Esophagus squamous epithelium (tissue), 5 donors: ENCODE measurements around the gene GPR68. TPM values are rescaled to one million over a fixed set of nuclear protein-coding genes. Genes with fewer than 3 reads are reported as not detected.

Source experiments
- DNase-seq: peaks from one replicate; lab custom pipeline; 2025; lab: John Stamatoyannopoulos, UW
- H3K27ac ChIP-seq, 4 donors: fragments of 200-600 bp; sonication (generic); one replicate each; pipeline ENCODE4 v1.5.1; 2016 to 2019; ENCODE audit warnings: mild to moderate bottlenecking in 1 of 4
- H3K27me3 ChIP-seq, 4 donors: fragments of 200-600 bp; sonication (generic); 1 replicate in 3 of 4; 2 replicates in 1 of 4; pipeline versions ENCODE4 v1.5.1 to v1.6.0; 2017 to 2021; ENCODE audit warnings: antibody characterized with exemption in 1 of 4
- H3K36me3 ChIP-seq, 3 donors: fragments of 200-600 bp; sonication (generic); one replicate each; pipeline ENCODE4 v1.5.1; 2016 to 2019
- H3K4me1 ChIP-seq, 3 donors: fragments of 200-600 bp; sonication (generic); one replicate each; pipeline ENCODE4 v1.5.1; 2017 to 2019
- H3K4me3 ChIP-seq, 4 donors: fragments of 200-600 bp; sonication (generic); 1 replicate in 3 of 4; 2 replicates in 1 of 4; pipeline ENCODE4 v1.5.1; 2016 to 2019; ENCODE audit warnings: mild to moderate bottlenecking in 2 of 4, moderate library complexity in 1 of 4
- H3K9me3 ChIP-seq, 3 donors: fragments of 200-600 bp; sonication (generic); one replicate each; pipeline ENCODE4 v1.5.1; 2016 to 2019
- POLR2A ChIP-seq, 4 donors: fragments of 450-650 bp; IDR thresholded peaks; one replicate each; pipeline ENCODE4 v1.6.1; 2017; ENCODE audit warnings: antibody characterized with exemption in 4 of 4, mild to moderate bottlenecking in 4 of 4, moderate library complexity in 3 of 4
- WGBS, 2 donors: methylation state at CpG; one replicate each; pipeline ENCODE4 v1.1.5; 2018; 5-methylcytosine and 5-hydroxymethylcytosine counted together
- intact Hi-C: fragments of 100-400 bp; cut with DNase I; formaldehyde crosslinking; loops from one replicate; pipeline ENCODE4 v1.15.0; 2022
- total RNA-seq, 4 donors: library from RNA; depleted of rRNA; stranded (reverse); fragments of >200 nt; gene quantifications; one replicate each; pipeline ENCODE4 v1.1.0, GENCODE V29; 2016
- TF ChIP-seq, protein P1 (sequence below), 6 experiments: fragments of 450-650 bp in 4 of 6; fragments of 200-600 bp in 2 of 6; sonication (generic) in 2 of 6; IDR thresholded peaks; one replicate each; pipeline ENCODE4 v1.5.1; 2016 to 2019; ENCODE audit warnings: antibody characterized with exemption in 6 of 6, mild to moderate bottlenecking in 4 of 6, moderate library complexity in 4 of 6
- donor health status: DM: yes; HTN: yes; CAD: no.

The GPR68 gene
- total RNA-seq, 4 donors from 2014 or later: 4.0 to 17.5 (median 10.2) TPM

DNA sequence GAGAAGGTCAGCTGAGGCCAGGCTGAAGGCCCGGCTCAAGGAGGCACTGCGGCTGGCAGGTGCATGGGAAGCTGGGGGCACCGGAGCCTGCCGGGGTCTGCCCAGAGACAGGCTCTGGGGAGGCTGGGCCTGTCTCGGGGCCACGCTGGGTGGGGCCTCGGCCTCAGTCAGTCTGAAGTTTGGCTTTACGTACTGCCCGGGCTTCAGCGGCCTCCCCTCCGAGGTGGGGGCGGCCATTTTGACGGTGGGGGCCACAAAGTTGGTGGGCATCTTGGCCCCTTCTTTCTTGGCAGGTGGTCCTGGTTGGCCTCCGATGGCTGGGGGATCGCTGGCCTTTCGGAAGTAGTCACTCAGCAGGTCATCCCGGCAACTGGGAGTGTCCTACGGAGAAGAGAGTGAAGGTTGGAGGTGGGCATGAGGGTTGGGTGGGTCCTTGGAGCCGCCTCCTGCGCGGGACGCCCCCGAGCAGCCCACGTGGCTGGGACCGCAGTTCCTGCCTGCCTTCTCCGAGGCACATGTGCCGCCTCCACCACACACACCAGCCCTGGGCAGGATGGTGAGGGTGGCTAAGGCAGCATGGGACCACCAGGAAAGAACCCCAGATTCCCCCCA, 28.9 kb upstream of the GPR68 start:
- Histone ChIP-seq H3K27ac (no peak overlapping the region), H3K9me3 (no peaks in the 10 kb centered on the region), H3K4me1 (peaks cover 0 to 25% (median 25%) of the 10 kb centered on the region in 3 donors), H3K4me3 (no peak overlapping the region), H3K27me3 (no peaks in the 10 kb centered on the region), H3K36me3 (peaks cover 6 to 66% (median 9%) of the 10 kb centered on the region in 3 donors)
- no peak for TF ChIP-seq POLR2A (IDR thresholded peaks at IDR 0.05)
- TF ChIP-seq, protein P1, sequence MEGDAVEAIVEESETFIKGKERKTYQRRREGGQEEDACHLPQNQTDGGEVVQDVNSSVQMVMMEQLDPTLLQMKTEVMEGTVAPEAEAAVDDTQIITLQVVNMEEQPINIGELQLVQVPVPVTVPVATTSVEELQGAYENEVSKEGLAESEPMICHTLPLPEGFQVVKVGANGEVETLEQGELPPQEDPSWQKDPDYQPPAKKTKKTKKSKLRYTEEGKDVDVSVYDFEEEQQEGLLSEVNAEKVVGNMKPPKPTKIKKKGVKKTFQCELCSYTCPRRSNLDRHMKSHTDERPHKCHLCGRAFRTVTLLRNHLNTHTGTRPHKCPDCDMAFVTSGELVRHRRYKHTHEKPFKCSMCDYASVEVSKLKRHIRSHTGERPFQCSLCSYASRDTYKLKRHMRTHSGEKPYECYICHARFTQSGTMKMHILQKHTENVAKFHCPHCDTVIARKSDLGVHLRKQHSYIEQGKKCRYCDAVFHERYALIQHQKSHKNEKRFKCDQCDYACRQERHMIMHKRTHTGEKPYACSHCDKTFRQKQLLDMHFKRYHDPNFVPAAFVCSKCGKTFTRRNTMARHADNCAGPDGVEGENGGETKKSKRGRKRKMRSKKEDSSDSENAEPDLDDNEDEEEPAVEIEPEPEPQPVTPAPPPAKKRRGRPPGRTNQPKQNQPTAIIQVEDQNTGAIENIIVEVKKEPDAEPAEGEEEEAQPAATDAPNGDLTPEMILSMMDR (IDR thresholded peaks at IDR 0.05): no peak
- WGBS, 2 donors: 98% methylated on average over 14 of the region's 27 CpGs; no CpG with 5 or more reads in 1 of the 2 donors
- intact Hi-C loops: no loop called here
- no peak for DNase-seq

DNA sequence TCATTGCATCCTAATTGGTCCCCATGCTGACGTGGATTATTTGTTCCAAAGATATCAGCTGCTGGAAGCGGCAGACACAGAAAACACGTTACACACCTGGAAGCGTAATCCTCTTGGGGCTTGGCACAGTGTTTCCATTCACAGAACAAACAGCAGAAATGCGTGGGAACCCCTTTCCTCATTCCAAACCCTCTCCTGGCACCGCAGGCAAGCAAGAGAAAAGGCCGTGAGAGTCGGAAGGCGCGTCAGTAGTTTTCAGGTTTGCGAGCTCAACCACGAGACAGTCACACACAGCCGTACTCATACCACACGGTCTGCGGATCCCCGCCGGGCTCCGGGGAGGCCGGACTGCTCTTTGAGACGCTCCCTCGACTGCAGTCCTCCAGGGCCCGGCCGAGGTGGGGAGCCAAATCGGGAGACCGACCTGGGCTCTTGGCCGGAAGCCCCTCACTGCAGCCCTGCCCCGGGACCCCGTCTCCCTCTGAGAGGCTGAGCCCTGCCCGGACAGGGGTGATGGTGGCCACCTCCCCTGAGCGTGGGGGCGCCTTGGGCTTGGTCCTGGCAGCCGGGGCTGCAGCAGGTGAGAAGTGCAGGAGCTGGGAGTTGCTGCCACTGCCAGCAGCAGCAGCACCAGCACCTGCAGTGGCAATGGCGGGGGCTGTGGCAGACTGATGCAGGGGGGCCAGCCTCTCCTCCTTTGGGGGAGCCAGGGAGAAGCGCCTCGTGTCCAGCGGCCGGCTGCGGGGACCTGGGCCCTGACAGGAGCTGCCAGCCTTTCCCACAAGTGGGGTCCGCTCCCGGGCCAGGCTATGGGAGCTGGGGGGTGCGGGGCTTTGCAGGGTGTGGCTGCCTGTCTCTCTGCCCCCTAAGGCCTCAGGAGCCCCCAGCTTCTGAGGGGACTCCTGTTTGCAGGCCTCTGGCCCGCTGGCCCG, 28.1 kb upstream of the GPR68 start:
- intact Hi-C loops: no loop called here
- Histone ChIP-seq H3K36me3 (peaks cover 6 to 58% (median 9%) of the 10 kb centered on the region in 3 donors), H3K27ac (no peak overlapping the region)

DNA sequence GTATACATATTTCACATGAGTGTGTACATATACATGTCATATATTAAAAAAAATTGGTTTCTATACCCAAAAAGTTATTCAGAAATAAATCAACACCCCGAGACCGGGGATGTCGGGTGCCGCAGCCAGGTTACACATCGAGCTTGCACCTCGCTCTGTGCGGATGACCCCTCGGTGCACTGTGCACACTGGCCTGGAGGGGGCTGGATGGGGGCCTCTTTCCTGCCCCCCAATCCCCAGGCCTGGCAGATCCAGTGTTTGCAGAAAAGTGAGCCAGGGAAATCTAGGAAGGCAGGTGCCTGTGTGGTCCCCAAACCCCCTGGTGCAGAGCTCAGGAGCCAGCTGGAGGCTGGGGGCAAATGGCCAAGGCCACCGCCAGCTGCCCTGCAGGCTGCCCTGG, 27.1 kb upstream of the GPR68 start:
- no peak for DNase-seq
- Histone ChIP-seq H3K4me3 (no peak overlapping the region), H3K27me3 (no peaks in the 10 kb centered on the region), H3K27ac (no peak overlapping the region), H3K9me3 (no peaks in the 10 kb centered on the region), H3K36me3 (peaks cover 6 to 48% (median 9%) of the 10 kb centered on the region in 3 donors), H3K4me1 (peaks cover 0 to 15% (median 13%) of the 10 kb centered on the region in 3 donors)
- intact Hi-C loops: no loop called here
- TF ChIP-seq, protein P1 (IDR thresholded peaks at IDR 0.05): no peak
- TF ChIP-seq POLR2A (IDR thresholded peaks at IDR 0.05): no peak
- 85 to 93% methylated on average over 8 of the region's 9 CpGs for WGBS, 2 donors

More for the DNA sequence above, 28.1 kb upstream of the GPR68 start:
- no peaks in the 10 kb centered on the region for H3K27me3 ChIP-seq
- H3K4me3 ChIP-seq: no peak overlapping the region
- TF ChIP-seq POLR2A (IDR thresholded peaks at IDR 0.05): no peak
- TF ChIP-seq, protein P1 (IDR thresholded peaks at IDR 0.05): no peak
- WGBS, 2 donors: 41 to 70% methylated on average over 12 of the region's 43 CpGs
- no peaks in the 10 kb centered on the region for H3K9me3 ChIP-seq
- DNase-seq: no peak
- peaks cover 0 to 18% (median 17%) of the 10 kb centered on the region in 3 donors for H3K4me1 ChIP-seq

DNA sequence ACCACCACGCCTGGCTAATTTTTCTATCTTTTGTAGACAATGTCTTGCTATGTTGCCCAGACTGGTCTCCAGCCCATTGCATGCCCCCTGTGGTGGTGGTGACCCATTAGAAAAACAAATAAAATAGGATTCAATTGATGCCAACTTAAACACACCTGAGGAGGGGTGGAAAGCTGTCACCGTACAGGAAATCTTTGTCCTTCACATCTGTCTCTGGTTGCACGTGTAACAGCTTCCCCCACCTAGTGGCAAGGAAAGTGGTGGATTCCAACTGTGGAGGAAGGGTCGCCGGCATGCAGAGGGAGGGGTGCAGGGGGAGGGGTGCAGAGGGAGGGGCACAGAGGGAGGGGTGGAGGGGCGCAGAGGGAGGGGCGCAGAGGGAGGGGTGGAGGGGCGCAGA, 26.1 kb upstream of the GPR68 start:
- TF ChIP-seq POLR2A (IDR thresholded peaks at IDR 0.05): no peak
- TF ChIP-seq, protein P1 (IDR thresholded peaks at IDR 0.05): no peak
- Histone ChIP-seq H3K27ac (no peak overlapping the region), H3K4me1 (peaks cover 0 to 18% (median 15%) of the 10 kb centered on the region in 3 donors), H3K27me3 (no peaks in the 10 kb centered on the region), H3K36me3 (peaks cover 6 to 41% (median 9%) of the 10 kb centered on the region in 3 donors), H3K9me3 (no peaks in the 10 kb centered on the region), H3K4me3 (no peak overlapping the region)
- intact Hi-C loops: no loop called here
- 72 to 90% methylated on average over 2 to 3 of the region's 8 CpGs for WGBS, 2 donors
- DNase-seq: no peak

DNA sequence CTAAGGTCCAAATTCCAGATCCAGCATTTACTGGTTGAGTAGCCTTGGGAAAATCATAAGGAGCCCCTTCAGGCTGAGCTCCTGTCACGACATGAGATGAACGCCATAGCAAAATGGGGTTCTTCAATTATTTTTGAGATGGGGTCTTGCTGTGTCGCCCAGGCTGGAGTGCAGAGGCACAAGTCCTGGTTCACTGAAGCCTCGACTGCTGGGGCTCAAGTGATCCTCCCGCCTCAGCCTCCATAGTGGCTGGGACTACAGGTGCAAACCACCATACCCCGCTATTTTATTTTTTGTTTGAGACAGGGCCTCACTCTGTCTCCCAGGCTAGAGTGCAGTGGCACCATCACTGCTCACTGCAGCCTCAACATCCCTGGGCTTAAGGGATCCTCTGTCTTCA, 25.7 kb upstream of the GPR68 start:
- intact Hi-C loops: no loop called here
- H3K4me3 ChIP-seq: no peak overlapping the region
- peaks cover 6 to 37% (median 9%) of the 10 kb centered on the region in 3 donors for H3K36me3 ChIP-seq
- no peak for DNase-seq
- no peaks in the 10 kb centered on the region for H3K27me3 ChIP-seq
- no peaks in the 10 kb centered on the region for H3K9me3 ChIP-seq
- H3K27ac ChIP-seq: no peak overlapping the region
- WGBS, 2 donors: 95 to 100% methylated on average over 5 to 6 of the region's 6 CpGs
- TF ChIP-seq, protein P1 (IDR thresholded peaks at IDR 0.05): no peak
- no peak for TF ChIP-seq POLR2A (IDR thresholded peaks at IDR 0.05)
- peaks cover 1 to 22% (median 17%) of the 10 kb centered on the region in 3 donors for H3K4me1 ChIP-seq
